KOPT-K1 (cell line): ENCODE measurements around the gene HBM.
"Not testable (repeated sequence)": the region's sequence is repeated elsewhere in the genome, so short reads cannot be mapped to it uniquely, and the experiment has no call there.

Source experiments
- H3K27ac ChIP-seq: fragments of 200-600 bp; sonication (generic); 2 replicates; pipeline ENCODE4 v1.5.1; 2016; ENCODE audit warnings: antibody characterized with exemption, mild to moderate bottlenecking, low read depth, low read length; ENCODE audit not compliant: poor library complexity, severe bottlenecking
- H3K36me3 ChIP-seq: fragments of 200-600 bp; sonication (generic); 2 replicates; pipeline ENCODE4 v1.5.1; 2017; ENCODE audit warnings: antibody characterized with exemption, mild to moderate bottlenecking, low read length, moderate library complexity; ENCODE audit not compliant: insufficient read depth
- H3K9me3 ChIP-seq: fragments of 200-600 bp; sonication (generic); 2 replicates; pipeline ENCODE4 v1.5.1; 2017; ENCODE audit warnings: antibody characterized with exemption, low read length, mild to moderate bottlenecking; ENCODE audit not compliant: insufficient read depth, poor library complexity, severe bottlenecking

HBM gene

DNA sequence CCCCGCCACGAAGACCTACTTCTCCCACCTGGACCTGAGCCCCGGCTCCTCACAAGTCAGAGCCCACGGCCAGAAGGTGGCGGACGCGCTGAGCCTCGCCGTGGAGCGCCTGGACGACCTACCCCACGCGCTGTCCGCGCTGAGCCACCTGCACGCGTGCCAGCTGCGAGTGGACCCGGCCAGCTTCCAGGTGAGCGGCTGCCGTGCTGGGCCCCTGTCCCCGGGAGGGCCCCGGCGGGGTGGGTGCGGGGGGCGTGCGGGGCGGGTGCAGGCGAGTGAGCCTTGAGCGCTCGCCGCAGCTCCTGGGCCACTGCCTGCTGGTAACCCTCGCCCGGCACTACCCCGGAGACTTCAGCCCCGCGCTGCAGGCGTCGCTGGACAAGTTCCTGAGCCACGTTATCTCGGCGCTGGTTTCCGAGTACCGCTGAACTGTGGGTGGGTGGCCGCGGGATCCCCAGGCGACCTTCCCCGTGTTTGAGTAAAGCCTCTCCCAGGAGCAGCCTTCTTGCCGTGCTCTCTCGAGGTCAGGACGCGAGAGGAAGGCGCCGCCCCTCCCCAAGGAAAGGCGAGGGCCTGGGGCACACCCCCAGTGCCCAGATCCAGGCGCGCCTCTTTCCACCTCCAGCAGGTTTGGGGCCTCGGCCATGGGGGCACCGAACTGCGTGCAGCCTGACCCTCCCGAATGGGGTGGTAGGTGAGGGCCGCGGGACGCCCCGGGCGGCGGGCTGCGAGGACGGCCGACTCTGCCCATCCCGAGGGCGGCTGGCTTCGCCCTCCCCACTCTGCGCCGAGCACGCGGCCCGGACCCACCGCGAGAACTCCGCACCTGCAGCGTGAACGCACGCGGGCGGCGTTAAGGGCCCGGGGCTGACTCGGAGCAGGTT, 15.1 kb downstream of the HBM start:
- Histone ChIP-seq H3K9me3 (no peaks in the 10 kb centered on the region), H3K27ac (no peak overlapping the region), H3K36me3 (peaks cover 32% of the 10 kb centered on the region)

DNA sequence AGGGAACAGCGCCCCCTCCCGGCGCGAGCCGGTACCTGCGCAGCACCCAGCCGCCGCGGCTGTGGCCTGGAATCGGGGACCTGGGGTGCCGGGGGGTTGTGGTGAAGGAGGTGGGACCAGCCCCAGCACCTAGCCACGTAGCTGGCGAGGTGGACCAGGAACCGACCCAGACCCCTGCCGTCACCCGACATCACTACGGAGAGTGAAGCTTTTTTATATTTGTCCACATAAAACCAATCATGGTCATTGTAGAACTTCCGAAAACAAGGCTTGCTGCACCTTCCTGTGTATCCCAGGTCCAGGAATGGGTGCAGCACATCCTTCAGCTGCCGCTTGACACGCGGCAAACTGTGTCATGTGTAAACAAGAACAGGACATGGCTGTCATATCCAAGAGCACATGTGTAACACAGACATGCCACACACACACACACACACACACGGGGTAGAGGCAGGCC, 15.8 kb downstream of the HBM start:
- Histone ChIP-seq H3K9me3 (no peaks in the 10 kb centered on the region), H3K27ac (no peak overlapping the region), H3K36me3 (peaks cover 33% of the 10 kb centered on the region)

DNA sequence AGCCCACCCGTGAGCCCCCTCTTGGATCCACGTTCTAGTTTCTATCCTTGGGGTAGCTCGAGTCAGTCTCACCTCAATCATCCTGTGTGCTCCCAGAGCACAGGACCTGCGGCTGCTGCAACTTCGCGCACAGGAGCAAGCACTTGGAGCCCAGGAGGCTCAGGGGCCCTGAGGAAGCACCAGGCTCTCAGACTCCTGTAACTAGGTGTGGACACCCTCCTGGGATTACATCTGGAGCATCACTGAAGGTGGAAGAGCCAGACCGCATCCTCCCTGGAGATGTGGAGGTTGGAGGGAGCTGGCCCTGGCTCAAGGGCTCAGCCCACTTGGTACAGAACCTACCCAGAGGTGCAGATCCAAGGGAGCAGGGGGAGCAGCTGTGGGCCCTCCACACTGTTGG, 17.2 kb downstream of the HBM start:
- Histone ChIP-seq H3K9me3 (peaks cover 4% of the 10 kb centered on the region), H3K27ac (no peak overlapping the region), H3K36me3 (peaks cover 43% of the 10 kb centered on the region)

DNA sequence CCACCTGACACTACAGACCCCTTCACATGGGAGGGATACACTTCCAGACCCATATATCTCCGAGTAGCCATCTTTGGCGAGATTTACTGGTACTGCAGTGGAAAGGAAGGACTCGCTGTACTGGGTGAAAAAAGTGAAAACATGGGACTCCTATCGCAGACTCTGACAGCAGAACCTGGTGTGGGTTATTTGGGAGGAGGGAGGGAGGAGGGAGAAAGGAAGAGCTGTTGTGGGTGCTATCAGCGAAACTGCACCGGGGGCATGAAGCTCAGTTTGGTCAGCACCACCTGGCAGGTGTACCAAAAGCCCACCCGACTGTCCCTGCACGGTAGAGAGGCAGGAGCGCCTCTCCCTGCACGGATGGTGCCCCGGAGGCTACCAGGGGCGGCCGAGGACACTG, 19.4 kb downstream of the HBM start:
- Histone ChIP-seq H3K9me3 (peaks cover 4% of the 10 kb centered on the region), H3K36me3 (peaks cover 66% of the 10 kb centered on the region), H3K27ac (no peak overlapping the region)

DNA sequence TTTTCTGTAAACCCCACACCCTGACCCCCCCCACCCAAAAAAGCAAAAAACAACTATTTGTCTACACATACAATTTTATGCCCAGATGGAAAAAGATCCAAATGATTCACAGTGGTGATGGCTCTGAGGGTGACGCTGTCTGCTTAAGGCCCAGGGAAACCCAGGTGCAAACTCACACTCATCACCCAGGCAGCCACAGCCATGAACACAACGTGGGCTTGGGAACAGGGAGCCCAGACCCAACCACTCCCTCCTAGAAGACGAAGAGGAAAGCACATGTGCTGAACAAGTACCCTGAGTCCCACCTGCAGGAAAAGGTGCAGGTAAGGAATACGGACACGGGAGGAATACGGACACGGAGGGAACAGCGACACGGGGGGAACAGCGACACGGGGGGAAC, 19.9 kb downstream of the HBM start:
- Histone ChIP-seq H3K9me3 (peaks cover 4% of the 10 kb centered on the region), H3K36me3 (peaks cover 70% of the 10 kb centered on the region), H3K27ac (no peak overlapping the region)

DNA sequence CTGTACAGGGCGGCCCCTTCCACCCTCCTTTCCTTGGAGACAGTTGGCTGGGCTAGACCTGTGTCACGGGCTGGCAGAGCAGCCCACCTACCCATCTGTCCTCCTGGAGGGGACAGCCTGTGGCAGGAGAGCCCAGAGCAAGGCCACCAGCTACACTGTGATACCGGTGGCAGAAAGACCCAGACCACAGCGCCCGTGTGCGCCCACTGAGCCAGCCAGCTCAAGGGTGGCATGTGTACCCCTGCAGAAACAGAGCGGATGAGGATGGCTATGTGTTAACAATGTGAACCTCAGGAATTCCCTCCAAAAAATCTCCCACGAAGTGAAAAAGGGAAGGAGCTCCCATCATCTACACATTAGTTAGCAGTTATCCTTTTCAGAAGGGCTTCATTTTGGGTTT, 21.6 kb downstream of the HBM start:
- H3K36me3 ChIP-seq = peaks cover 87% of the 10 kb centered on the region
- peaks cover 4% of the 10 kb centered on the region for H3K9me3 ChIP-seq
- no peak overlapping the region for H3K27ac ChIP-seq

DNA sequence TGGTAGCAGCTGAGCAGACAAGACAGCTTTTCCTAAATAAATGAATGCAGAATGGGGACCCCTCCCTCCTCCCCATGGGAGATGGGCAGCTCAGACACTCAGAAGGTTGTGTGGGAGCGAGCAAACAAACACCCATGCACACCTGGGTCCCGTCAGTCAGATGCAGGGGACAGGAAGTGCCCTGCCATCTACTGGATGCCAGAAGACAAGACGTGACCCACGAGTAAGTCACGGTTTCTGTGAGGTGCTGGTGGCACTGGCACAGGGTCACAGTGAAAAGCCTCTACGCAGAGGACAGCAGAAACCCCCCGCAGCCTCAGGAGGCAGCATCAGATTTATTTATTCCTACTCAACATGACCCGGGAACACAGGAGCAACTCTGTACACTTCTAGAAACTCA, 22.9 kb downstream of the HBM start:
- Histone ChIP-seq H3K27ac (no peak overlapping the region), H3K36me3 (peaks cover 89% of the 10 kb centered on the region), H3K9me3 (peaks cover 4% of the 10 kb centered on the region)

DNA sequence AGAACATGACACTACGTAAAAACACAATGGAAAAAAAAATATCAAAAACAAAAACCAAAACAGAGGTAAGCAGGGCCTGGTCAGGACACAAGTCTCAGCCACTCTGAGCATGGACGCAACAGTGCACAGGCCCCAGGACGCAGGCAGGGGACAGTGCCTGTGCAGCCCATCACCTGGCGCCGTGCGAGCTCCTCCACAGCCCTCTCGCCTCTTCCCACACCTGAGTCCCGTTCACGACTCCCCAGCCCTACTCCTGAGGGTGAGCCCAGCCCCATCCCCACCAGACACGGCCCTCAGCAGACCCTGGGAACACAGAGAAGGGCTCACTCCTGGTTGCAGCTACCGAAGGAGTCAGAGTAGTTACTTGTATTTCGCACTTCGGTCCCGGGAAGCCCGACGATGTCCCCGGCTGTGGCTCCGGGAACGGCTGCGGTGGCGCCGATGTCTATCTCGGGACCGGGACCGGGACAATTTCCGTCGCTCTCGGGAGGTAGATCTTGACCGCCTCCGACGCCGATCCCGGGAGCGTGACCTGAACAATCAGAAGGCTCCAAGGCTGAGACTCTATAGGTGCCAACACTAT, 23.9 kb downstream of the HBM start:
- Histone ChIP-seq H3K36me3 (peaks cover 90% of the 10 kb centered on the region), H3K27ac (no peak overlapping the region), H3K9me3 (peaks cover 4% of the 10 kb centered on the region)

DNA sequence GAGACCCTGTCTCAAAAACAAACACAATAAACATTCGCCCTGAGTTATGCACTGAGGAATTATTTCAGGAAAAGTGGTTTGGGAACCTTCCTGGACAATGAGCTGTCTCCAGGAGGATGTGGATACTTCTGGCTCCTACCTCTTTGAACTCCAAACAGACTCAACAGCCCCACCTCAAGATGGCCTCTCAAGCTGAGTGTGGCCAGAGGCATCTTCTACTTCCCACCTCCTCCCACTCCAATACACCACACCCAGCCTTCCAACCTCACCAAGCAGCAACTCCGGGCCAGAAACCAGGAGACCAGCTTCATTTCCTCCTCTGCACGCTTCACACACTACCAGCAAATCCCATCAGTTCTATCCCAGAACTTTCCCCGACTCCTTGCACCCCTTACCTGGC, 26.1 kb downstream of the HBM start:
- Histone ChIP-seq H3K27ac (no peak overlapping the region), H3K9me3 (peaks cover 4% of the 10 kb centered on the region), H3K36me3 (peaks cover 99% of the 10 kb centered on the region)

DNA sequence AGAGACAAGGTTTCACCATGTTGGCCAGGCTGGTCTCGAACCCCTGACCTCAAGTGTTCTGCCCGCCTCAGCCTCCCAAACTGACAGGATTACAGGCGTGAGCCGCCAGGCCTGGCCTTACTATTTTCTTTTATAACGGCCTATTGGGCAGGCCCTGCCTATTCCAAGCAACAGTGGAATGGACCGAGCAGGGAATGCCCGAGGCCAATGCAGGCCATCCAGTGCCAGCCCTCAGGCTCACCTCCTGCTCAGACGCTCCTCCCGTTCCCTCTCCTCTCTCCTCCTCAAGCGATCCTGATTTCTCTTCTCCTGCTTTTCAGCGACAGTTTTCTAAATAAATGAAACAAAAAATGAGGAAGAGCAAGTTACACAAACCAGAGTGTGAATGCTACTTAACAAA, 26.9 kb downstream of the HBM start:
- H3K9me3 ChIP-seq = no peaks in the 10 kb centered on the region
- H3K36me3 ChIP-seq = peaks cover 100% of the 10 kb centered on the region
- H3K27ac ChIP-seq = no peak overlapping the region

DNA sequence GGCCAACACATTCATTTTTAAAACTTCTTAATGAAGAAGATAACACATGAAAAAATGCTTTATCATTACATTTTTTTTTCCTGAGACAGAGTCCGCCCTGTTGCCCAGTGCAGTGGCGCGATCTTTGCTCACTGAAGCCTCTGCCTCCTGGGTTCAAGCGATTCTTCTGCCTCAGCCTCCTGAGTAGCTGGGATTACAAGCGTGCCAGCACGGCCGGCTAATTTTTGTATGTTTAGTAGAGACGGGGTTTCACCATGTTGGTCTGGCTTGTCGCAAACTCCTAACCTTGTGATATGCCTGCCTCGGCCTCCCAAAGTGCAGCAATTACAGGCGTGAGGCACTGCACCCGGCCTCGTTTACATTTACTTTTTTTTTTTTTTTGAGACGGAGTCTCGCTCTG, 27.7 kb downstream of the HBM start:
- H3K27ac ChIP-seq = no peak overlapping the region
- H3K9me3 ChIP-seq = no peaks in the 10 kb centered on the region
- peaks cover 100% of the 10 kb centered on the region for H3K36me3 ChIP-seq

DNA sequence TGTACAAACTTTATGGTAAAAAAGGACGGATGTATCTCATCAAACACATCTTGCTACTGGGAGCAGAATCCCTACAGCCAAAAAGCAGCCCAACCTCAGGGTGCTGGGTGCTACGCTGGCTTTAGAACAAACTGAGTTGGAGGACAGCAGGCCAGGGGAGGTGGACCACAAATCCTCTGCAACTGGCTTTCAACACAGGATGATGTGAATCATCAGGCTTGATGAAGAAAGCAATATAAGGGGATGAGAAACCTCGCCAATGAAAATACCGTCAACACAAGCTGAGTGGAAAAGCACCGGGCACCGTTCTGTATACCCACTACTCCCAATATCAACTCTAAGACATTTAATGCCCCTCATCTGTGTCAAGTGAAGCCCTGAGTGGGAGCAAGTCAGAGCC, 28.7 kb downstream of the HBM start:
- Histone ChIP-seq H3K9me3 (no peaks in the 10 kb centered on the region), H3K27ac (no peak overlapping the region), H3K36me3 (peaks cover 100% of the 10 kb centered on the region)

DNA sequence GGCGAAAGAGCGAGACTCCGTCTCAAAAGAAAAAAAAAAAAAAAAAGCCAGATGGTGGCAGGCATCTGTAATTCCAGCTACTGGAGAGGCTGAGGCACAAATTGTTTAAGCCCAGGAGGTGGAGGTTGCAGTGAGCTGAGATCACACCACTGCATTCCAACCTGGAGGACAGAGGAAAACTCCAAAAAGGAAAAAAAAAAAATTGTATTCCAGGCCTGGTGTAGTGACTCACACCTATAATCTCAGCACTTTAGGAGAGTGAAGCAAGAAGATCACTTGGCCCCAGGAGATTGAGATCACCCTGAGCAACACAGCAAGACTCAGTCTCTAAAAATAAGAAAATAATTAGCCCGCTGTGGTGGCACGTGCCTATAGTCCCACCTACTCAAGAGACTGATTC, 34.6 kb downstream of the HBM start:
- no peak overlapping the region for H3K27ac ChIP-seq
- no peaks in the 10 kb centered on the region for H3K9me3 ChIP-seq
- peaks cover 100% of the 10 kb centered on the region for H3K36me3 ChIP-seq

DNA sequence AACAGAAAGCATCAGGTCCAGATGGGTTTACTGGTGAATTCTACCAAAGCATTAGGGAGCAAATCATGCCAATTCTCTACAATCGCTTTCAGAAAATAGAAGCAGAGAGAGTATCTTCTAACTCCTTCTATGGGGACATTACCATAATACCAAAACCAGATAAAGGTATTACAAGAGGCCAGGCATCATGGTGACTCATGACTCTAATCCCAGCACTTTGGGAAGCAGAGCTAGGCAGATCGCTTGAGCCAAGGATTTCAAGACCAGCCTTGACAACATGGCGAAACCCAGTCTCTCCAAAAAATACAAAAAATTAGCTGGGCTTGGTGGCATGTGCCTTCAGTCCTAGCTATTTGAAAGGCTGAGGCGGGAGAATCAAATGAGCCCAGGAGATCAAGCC, 37.5 kb downstream of the HBM start:
- no peaks in the 10 kb centered on the region for H3K9me3 ChIP-seq
- peaks cover 100% of the 10 kb centered on the region for H3K36me3 ChIP-seq
- H3K27ac ChIP-seq = no peak overlapping the region

DNA sequence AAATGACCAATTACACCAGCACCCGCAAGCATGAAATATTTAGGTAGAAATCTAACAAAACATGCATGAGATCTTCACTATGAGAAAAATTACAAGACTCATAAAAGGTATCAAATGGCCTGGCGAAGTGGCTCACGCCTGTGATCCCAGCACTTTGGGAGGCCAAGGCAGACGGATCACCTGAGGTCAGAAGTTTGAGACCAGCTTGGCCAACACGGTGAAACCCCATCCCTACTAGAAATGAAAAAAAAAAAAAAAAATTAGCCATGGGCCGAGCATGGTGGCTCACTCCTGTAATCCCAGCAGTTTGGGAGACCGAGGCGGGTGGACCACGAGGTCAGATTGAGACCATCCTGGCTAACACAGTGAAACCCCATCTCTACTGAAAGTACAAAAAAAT, 38.3 kb downstream of the HBM start:
- peaks cover 100% of the 10 kb centered on the region for H3K36me3 ChIP-seq
- not testable (repeated sequence) for H3K27ac ChIP-seq, H3K9me3 ChIP-seq

DNA sequence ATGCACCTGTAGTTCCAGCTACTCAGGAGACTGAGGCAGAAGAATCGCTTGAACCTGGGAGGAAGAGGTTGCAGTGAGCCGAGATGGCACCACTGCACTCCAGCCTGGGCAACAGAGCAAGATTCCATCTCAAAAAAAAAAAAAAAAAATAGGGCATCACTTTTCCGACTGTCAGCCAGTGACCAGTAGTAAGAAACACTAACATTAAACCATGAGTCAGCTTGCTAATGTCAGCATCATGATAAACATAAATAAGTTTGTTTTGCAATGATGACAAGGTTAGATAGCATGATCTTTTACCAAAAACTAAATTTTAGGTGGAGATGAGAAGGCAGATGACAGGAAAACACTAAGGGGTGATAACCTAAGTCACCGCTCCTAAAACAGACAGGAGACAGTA, 43.6 kb downstream of the HBM start:
- peaks cover 100% of the 10 kb centered on the region for H3K36me3 ChIP-seq
- not testable (repeated sequence) for H3K9me3 ChIP-seq, H3K27ac ChIP-seq
